Activated T-cell treated with anti-CD3 and anti-CD28 coated beads for 4 hours (primary cell): ENCODE measurements around the gene OR5B2.
"Not testable (repeated sequence)": the region's sequence is repeated elsewhere in the genome, so short reads cannot be mapped to it uniquely, and the experiment has no call there.

ENCODE experiments used
- DNase-seq: peaks from one replicate; pipeline ENCODE4 v3.0.0-alpha.2; 2020

Gene OR5B2

GRCh38 chr11:58428021-58428420 lies at the start of gene OR5B2:
TSS of gene OR5B2 (minus strand) at chr11:58428121. CDS start at chr11:58423261, 4,860 bp downstream.
- no peak for DNase-seq

GRCh38 chr11:58471892-58472291 lies 44.0 kb upstream of the OR5B2 start:
- DNase-seq = no peak

GRCh38 chr11:58466293-58466692 lies 38.4 kb upstream of the OR5B2 start:
- DNase-seq = no peak

- no peak for DNase-seq
Observed at GRCh38 chr11:58465690-58466089, 37.8 kb upstream of the OR5B2 start.

- no peak for DNase-seq
Observed at GRCh38 chr11:58451585-58451984, 23.7 kb upstream of the OR5B2 start.

GRCh38 chr11:58446294-58446693 lies 18.4 kb upstream of the OR5B2 start:
- no peak for DNase-seq

- no peak for DNase-seq
Observed at GRCh38 chr11:58444300-58444699, 16.4 kb upstream of the OR5B2 start.

GRCh38 chr11:58442136-58442535 lies 14.2 kb upstream of the OR5B2 start, which contains the start of gene OR5B12:
TSS of gene OR5B12 (minus strand) at chr11:58442236. CDS start at chr11:58440151, 2,085 bp downstream.
- DNase-seq = no peak

- no peak for DNase-seq
Observed at GRCh38 chr11:58438486-58438885, 10.6 kb upstream of the OR5B2 start.

GRCh38 chr11:58434217-58434616 lies 6.3 kb upstream of the OR5B2 start:
- DNase-seq = no peak

GRCh38 chr11:58433638-58434203 lies 5.8 kb upstream of the OR5B2 start:
- no peak for DNase-seq

- no peak for DNase-seq
Observed at GRCh38 chr11:58429273-58429672, 1.4 kb upstream of the OR5B2 start.

- DNase-seq = no peak
Observed at GRCh38 chr11:58406774-58407173, 21.1 kb downstream of the OR5B2 start, which contains the start of gene OR5B3. TSS of gene OR5B3 (minus strand) at chr11:58406874. CDS start at chr11:58403409, 3,465 bp downstream.

- not testable (repeated sequence) for DNase-seq
Observed at GRCh38 chr11:58399622-58400021, 28.3 kb downstream of the OR5B2 start.

- DNase-seq = no peak
Observed at GRCh38 chr11:58395581-58395980, 32.3 kb downstream of the OR5B2 start.

GRCh38 chr11:58394195-58394594 lies 33.7 kb downstream of the OR5B2 start:
- DNase-seq = no peak

- no peak for DNase-seq
Observed at GRCh38 chr11:58392746-58393145, 35.2 kb downstream of the OR5B2 start.

GRCh38 chr11:58391879-58392278 lies 36.0 kb downstream of the OR5B2 start:
- DNase-seq = no peak

- no peak for DNase-seq
Observed at GRCh38 chr11:58390551-58391063, 37.3 kb downstream of the OR5B2 start.
